RWPE2 (cell line): ENCODE results near the gene CCDC85C.

Experiments used
- ATAC-seq: fragments of 200-7000 bp; cut with Tn5 transposase; 3 replicates; pipeline ENCODE4 v1.9.1; 2021; ENCODE audit warnings: low read depth
- DNase-seq: peaks from one replicate; pipeline ENCODE4 v3.0.0-alpha.2; 2020; ENCODE audit warnings: low spot score
- H3K27ac ChIP-seq: fragments of 450-650 bp; 2 replicates; pipeline ENCODE4 v1.5.1; 2017; ENCODE audit warnings: mild to moderate bottlenecking; ENCODE audit not compliant: poor library complexity, severe bottlenecking
- H3K27me3 ChIP-seq: fragments of 250-450 bp; sonication (Bioruptor Pico); 2 replicates; pipeline ENCODE4 v1.5.1; 2021; ENCODE audit warnings: mild to moderate bottlenecking, moderate library complexity; ENCODE audit not compliant: insufficient read depth, poor library complexity, severe bottlenecking
- H3K36me3 ChIP-seq: fragments of 250-450 bp; sonication (Bioruptor Pico); 2 replicates; pipeline ENCODE4 v1.5.1; 2020; ENCODE audit warnings: low read depth, mild to moderate bottlenecking, moderate library complexity
- H3K4me1 ChIP-seq: fragments of 250-450 bp; sonication (Bioruptor Pico); 2 replicates; pipeline ENCODE4 v1.5.1; 2021; ENCODE audit warnings: mild to moderate bottlenecking, moderate library complexity; ENCODE audit not compliant: insufficient read depth, poor library complexity, severe bottlenecking
- H3K4me3 ChIP-seq: fragments of 250-450 bp; sonication (Bioruptor Pico); 2 replicates; pipeline ENCODE4 v1.5.1; 2021; ENCODE audit warnings: mild to moderate bottlenecking, moderate library complexity; ENCODE audit not compliant: severe bottlenecking
- H3K9me3 ChIP-seq: fragments of 250-450 bp; sonication (Bioruptor Pico); 2 replicates; pipeline ENCODE4 v1.5.1; 2021; ENCODE audit warnings: mild to moderate bottlenecking, moderate library complexity; ENCODE audit not compliant: severe bottlenecking
- CTCF ChIP-seq: fragments of 450-650 bp; IDR thresholded peaks from one replicate; pipeline ENCODE4 v1.5.1; 2017; ENCODE audit warnings: mild to moderate bottlenecking, moderate library complexity; ENCODE audit not compliant: poor library complexity, severe bottlenecking

The CCDC85C gene

GRCh38 chr14:99574099-99574880 is 29.7 kb downstream of the CCDC85C start:
- H3K4me1 ChIP-seq, result peaks cover 71% of the 10 kb centered on the region
- no peaks in the 10 kb centered on the region for H3K9me3 ChIP-seq
- H3K4me3 ChIP-seq, result no peak overlapping the region
- H3K27me3 ChIP-seq, result no peaks in the 10 kb centered on the region
- ATAC-seq (peak; percentile 48), DNase-seq (no peak)
- peak overlapping the region; percentile 95 for H3K27ac ChIP-seq
- no peaks in the 10 kb centered on the region for H3K36me3 ChIP-seq
- TF ChIP-seq CTCF, result no peak

DNA sequence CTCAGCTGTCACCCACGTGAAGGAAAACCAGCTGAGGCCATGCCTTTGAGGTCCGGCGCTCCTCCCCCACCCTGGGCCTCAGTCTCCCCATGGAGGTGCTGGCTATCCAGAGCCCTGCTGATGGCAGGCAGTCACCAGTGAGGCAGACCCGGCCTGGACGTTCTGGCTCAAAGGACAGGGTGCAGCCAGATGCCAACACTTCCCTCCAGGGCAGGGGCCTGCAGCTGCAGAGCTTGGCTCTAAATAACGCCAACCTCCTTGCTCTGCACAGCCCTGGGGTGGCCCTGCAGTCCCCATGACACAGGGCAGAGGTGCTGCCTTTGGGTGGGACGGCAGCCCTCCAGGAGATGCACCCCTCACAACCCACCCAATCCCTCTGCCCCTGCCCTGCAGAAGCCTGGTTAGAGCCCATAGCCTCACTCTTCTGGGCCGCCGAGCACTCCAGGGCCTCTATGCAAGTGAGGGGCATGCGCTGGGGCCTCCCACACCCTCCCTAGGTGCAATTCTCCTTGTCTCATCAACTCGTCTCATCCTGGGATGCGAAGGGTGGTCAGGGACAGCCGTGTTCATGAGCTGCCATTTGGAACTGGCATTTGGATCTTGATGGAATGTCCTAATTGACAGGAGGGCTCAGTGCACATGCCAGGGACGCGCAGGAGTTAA is 30.4 kb downstream of the CCDC85C start:
- Histone ChIP-seq H3K27ac (peak overlapping the region; percentile 95), H3K9me3 (no peaks in the 10 kb centered on the region), H3K4me3 (no peak overlapping the region), H3K27me3 (no peaks in the 10 kb centered on the region), H3K4me1 (peaks cover 71% of the 10 kb centered on the region), H3K36me3 (no peaks in the 10 kb centered on the region)
- ATAC-seq (no peak), DNase-seq (no peak)
- no peak for TF ChIP-seq CTCF

GRCh38 chr14:99573000-99573330 is 31.0 kb downstream of the CCDC85C start:
- ATAC-seq, result no peak

GRCh38 chr14:99572173-99572999 is 31.6 kb downstream of the CCDC85C start:
- H3K27me3 ChIP-seq, result no peaks in the 10 kb centered on the region
- no peak for TF ChIP-seq CTCF
- peaks cover 75% of the 10 kb centered on the region for H3K4me1 ChIP-seq
- H3K36me3 ChIP-seq, result no peaks in the 10 kb centered on the region
- peak overlapping the region; percentile 95 for H3K27ac ChIP-seq
- no peak for DNase-seq
- H3K9me3 ChIP-seq, result no peaks in the 10 kb centered on the region
- H3K4me3 ChIP-seq, result no peak overlapping the region
- no peak for ATAC-seq

More at GRCh38 chr14:99573000-99573330, 31.0 kb downstream of the CCDC85C start:
- no peaks in the 10 kb centered on the region for H3K36me3 ChIP-seq
- no peak for TF ChIP-seq CTCF
- no peak overlapping the region for H3K4me3 ChIP-seq
- H3K4me1 ChIP-seq, result peaks cover 71% of the 10 kb centered on the region
- no peaks in the 10 kb centered on the region for H3K9me3 ChIP-seq
- peak overlapping the region; percentile 95 for H3K27ac ChIP-seq
- no peak for DNase-seq
- H3K27me3 ChIP-seq, result no peaks in the 10 kb centered on the region
